ENCODE measurements around the gene LIN52. TPM values are rescaled to one million over a fixed set of nuclear protein-coding genes. Genes with fewer than 3 reads are reported as not detected.

LIN52 gene
- total RNA-seq, 1 donor from 2014 or later: 8.4 TPM

DNA sequence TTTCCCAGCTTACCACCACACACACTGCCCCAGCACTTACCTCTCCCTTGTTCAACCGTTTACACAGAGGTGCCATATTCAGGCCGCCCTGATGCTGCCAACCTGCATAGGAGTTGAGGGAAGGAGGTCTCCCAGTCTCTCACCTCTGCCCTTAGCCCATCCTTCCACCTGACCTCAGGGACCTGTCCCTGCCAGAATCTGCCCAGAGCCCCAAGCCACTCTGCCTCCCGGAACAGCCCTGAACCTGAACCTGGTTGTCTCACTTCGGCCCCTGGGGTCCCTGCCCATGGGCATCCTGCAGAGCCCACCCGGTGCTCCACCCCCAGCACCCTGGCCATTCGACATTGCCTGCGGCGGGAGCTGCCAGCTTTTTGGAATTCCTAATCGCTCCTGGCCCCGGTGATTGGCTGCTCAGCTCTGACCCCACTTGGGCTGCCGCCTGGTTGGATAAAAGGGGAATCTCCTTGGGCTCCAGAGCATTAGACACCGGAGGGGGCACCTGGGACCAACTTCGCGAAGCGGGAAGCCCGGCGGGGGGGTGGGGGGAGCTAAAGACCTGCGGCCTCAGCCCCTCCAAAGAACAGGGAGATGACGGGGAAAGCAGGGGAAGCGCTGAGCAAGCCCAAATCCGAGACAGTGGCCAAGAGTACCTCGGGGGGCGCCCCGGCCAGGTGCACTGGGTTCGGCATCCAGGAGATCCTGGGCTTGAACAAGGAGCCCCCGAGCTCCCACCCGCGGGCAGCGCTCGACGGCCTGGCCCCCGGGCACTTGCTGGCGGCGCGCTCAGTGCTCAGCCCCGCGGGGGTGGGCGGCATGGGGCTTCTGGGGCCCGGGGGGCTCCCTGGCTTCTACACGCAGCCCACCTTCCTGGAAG lies 154.5 kb downstream of the LIN52 start, which contains the start of gene VSX2:
TSS of gene VSX2 (plus strand) at position 476 of the 874 bp plus-strand sequence. CDS start at position 589, 113 bp downstream.
- peaks cover 57% of the 10 kb centered on the region for H3K27me3 ChIP-seq (ENCODE audit: control insufficient read depth, insufficient read depth, low read length)
- DNase-seq (ENCODE audit: low read depth) (no peak), FAIRE-seq (peak; percentile 13)

GRCh38 chr14:74239848-74240793 lies 155.4 kb downstream of the LIN52 start:
- no peaks in the 10 kb centered on the region for H3K36me3 ChIP-seq (ENCODE audit: control insufficient read depth, insufficient read depth, low read length)
- H3K4me3 ChIP-seq (ENCODE audit: low read depth, low read length): no peak overlapping the region
- FAIRE-seq (no peak), DNase-seq (ENCODE audit: low read depth) (no peak)
- peaks cover 60% of the 10 kb centered on the region for H3K27me3 ChIP-seq (ENCODE audit: control insufficient read depth, insufficient read depth, low read length)
- TF ChIP-seq, protein P1, sequence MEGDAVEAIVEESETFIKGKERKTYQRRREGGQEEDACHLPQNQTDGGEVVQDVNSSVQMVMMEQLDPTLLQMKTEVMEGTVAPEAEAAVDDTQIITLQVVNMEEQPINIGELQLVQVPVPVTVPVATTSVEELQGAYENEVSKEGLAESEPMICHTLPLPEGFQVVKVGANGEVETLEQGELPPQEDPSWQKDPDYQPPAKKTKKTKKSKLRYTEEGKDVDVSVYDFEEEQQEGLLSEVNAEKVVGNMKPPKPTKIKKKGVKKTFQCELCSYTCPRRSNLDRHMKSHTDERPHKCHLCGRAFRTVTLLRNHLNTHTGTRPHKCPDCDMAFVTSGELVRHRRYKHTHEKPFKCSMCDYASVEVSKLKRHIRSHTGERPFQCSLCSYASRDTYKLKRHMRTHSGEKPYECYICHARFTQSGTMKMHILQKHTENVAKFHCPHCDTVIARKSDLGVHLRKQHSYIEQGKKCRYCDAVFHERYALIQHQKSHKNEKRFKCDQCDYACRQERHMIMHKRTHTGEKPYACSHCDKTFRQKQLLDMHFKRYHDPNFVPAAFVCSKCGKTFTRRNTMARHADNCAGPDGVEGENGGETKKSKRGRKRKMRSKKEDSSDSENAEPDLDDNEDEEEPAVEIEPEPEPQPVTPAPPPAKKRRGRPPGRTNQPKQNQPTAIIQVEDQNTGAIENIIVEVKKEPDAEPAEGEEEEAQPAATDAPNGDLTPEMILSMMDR (IDR thresholded peaks at IDR 0.05; ENCODE audit: insufficient read depth, low read length, severe bottlenecking): no peak

More for the DNA sequence above, 154.5 kb downstream of the LIN52 start, which contains the start of gene VSX2:
- TF ChIP-seq, protein P1 (IDR thresholded peaks at IDR 0.05; ENCODE audit: insufficient read depth, low read length, severe bottlenecking): no peak
- Histone ChIP-seq H3K4me3 (ENCODE audit: low read depth, low read length) (no peak within 1 kb of the TSS), H3K36me3 (ENCODE audit: control insufficient read depth, insufficient read depth, low read length) (no peaks in the 10 kb centered on the region)

GRCh38 chr14:74240794-74241651 lies 156.3 kb downstream of the LIN52 start:
- Histone ChIP-seq H3K36me3 (ENCODE audit: control insufficient read depth, insufficient read depth, low read length) (no peaks in the 10 kb centered on the region), H3K27me3 (ENCODE audit: control insufficient read depth, insufficient read depth, low read length) (peaks cover 62% of the 10 kb centered on the region), H3K4me3 (ENCODE audit: low read depth, low read length) (no peak overlapping the region)
- TF ChIP-seq, protein P1 (IDR thresholded peaks at IDR 0.05; ENCODE audit: insufficient read depth, low read length, severe bottlenecking): no peak
- DNase-seq (ENCODE audit: low read depth) (no peak), FAIRE-seq (no peak)

GRCh38 chr14:74241652-74242017 lies 156.9 kb downstream of the LIN52 start:
- Histone ChIP-seq H3K4me3 (ENCODE audit: low read depth, low read length) (no peak overlapping the region), H3K36me3 (ENCODE audit: control insufficient read depth, insufficient read depth, low read length) (no peaks in the 10 kb centered on the region), H3K27me3 (ENCODE audit: control insufficient read depth, insufficient read depth, low read length) (peaks cover 66% of the 10 kb centered on the region)
- no peak for DNase-seq (ENCODE audit: low read depth)
- TF ChIP-seq, protein P1 (IDR thresholded peaks at IDR 0.05; ENCODE audit: insufficient read depth, low read length, severe bottlenecking): no peak
- FAIRE-seq: no peak
